ENCODE data around the gene EPAS1.

EPAS1 gene

GRCh38 chr2:46273919-46274318 is 23.3 kb upstream of the EPAS1 start:
- no peak for DNase-seq

GRCh38 chr2:46274586-46274985 is 22.6 kb upstream of the EPAS1 start:
- no peak for DNase-seq

- DNase-seq: peak; percentile 63
Observed at GRCh38 chr2:46275995-46276394, 21.2 kb upstream of the EPAS1 start.

GRCh38 chr2:46276642-46277041 is 20.6 kb upstream of the EPAS1 start:
- DNase-seq: no peak

GRCh38 chr2:46277431-46278190 is 19.6 kb upstream of the EPAS1 start:
- no peak for DNase-seq

- DNase-seq: no peak
Observed at GRCh38 chr2:46278952-46279351, 18.3 kb upstream of the EPAS1 start.

- DNase-seq: no peak
Observed at GRCh38 chr2:46281939-46282338, 15.3 kb upstream of the EPAS1 start.

- DNase-seq: no peak
Observed at GRCh38 chr2:46283693-46284092, 13.5 kb upstream of the EPAS1 start.

GRCh38 chr2:46284260-46284659 is 12.9 kb upstream of the EPAS1 start:
- DNase-seq: no peak

GRCh38 chr2:46284796-46285195 is 12.4 kb upstream of the EPAS1 start:
- DNase-seq: peak; percentile 58

- DNase-seq: peak; percentile 21
Observed at GRCh38 chr2:46286715-46287114, 10.5 kb upstream of the EPAS1 start.

GRCh38 chr2:46290078-46290477 is 7.1 kb upstream of the EPAS1 start:
- DNase-seq: no peak

GRCh38 chr2:46293466-46293865 is 3.7 kb upstream of the EPAS1 start:
- no peak for DNase-seq

- DNase-seq: no peak
Observed at GRCh38 chr2:46294176-46294836, 2.9 kb upstream of the EPAS1 start.

- DNase-seq: peak; percentile 71
Observed at GRCh38 chr2:46296216-46296839, 879 bp upstream of the EPAS1 start.

- DNase-seq: peak; percentile 74
Observed at GRCh38 chr2:46297546-46298271, 502 bp downstream of the EPAS1 start.

- DNase-seq: no peak
Observed at GRCh38 chr2:46298272-46298521, 990 bp downstream of the EPAS1 start.

- DNase-seq: peak; percentile 73
Observed at GRCh38 chr2:46298522-46299353, 1.5 kb downstream of the EPAS1 start.

- peak; percentile 75 for DNase-seq
Observed at GRCh38 chr2:46299365-46300263, 2.4 kb downstream of the EPAS1 start.

GRCh38 chr2:46300406-46300832 is 3.2 kb downstream of the EPAS1 start:
- DNase-seq: no peak

- no peak for DNase-seq
Observed at GRCh38 chr2:46302005-46302695, 4.9 kb downstream of the EPAS1 start.
